Effector CD8-positive, alpha-beta T cell (primary cell): Measurements from ENCODE around the gene TMEM61.

Source experiments
- DNase-seq: peaks from one replicate; lab custom pipeline; 2025; lab: John Stamatoyannopoulos, UW

TMEM61 gene

DNA sequence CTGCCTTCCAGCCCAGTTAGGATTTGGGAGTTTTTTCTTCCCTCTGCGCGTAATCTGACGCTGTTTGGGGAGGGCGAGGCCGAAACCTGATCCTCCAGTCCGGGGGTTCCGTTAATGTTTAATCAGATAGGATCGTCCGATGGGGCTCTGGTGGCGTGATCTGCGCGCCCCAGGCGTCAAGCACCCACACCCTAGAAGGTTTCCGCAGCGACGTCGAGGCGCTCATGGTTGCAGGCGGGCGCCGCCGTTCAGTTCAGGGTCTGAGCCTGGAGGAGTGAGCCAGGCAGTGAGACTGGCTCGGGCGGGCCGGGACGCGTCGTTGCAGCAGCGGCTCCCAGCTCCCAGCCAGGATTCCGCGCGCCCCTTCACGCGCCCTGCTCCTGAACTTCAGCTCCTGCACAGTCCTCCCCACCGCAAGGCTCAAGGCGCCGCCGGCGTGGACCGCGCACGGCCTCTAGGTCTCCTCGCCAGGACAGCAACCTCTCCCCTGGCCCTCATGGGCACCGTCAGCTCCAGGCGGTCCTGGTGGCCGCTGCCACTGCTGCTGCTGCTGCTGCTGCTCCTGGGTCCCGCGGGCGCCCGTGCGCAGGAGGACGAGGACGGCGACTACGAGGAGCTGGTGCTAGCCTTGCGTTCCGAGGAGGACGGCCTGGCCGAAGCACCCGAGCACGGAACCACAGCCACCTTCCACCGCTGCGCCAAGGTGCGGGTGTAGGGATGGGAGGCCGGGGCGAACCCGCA is 59.1 kb downstream of the TMEM61 start, which contains the start of gene PCSK9:
Gene PCSK9 (plus strand): TSS at position 207 of the 741 bp plus-strand sequence. CDS start 290 bp downstream, at position 497.
- DNase-seq, result no peak

DNA sequence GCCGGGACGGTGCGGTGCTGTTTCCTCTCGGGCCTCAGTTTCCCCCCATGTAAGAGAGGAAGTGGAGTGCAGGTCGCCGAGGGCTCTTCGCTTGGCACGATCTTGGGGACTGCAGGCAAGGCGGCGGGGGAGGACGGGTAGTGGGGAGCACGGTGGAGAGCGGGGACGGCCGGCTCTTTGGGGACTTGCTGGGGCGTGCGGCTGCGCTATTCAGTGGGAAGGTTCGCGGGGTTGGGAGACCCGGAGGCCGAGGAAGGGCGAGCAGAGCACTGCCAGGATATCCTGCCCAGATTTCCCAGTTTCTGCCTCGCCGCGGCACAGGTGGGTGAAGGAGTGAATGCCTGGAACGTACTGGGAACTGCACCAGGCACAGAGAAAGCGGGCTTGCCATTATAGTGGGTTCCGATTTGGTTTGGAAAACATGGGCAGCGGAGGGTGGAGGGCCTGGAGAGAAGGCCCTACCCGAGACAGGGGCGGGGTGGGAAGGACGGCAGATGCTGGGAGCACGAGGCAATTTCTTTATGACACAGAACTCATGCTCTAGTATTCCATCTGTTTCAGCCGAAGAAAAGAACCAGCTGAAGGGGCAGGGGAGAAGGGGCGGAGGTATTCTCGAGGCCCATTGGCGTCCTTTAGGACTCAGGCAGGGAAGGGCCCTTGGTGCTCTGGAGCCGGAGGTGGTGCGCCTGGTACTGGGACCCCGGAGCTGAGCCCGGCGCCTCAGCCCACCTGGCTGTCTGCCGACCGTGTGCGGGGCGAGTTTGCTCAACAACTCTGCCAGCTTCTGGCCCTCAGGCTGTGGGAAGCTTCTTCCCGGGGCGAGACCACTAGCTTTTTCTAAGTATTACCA is 59.9 kb downstream of the TMEM61 start:
- DNase-seq, result no peak

DNA sequence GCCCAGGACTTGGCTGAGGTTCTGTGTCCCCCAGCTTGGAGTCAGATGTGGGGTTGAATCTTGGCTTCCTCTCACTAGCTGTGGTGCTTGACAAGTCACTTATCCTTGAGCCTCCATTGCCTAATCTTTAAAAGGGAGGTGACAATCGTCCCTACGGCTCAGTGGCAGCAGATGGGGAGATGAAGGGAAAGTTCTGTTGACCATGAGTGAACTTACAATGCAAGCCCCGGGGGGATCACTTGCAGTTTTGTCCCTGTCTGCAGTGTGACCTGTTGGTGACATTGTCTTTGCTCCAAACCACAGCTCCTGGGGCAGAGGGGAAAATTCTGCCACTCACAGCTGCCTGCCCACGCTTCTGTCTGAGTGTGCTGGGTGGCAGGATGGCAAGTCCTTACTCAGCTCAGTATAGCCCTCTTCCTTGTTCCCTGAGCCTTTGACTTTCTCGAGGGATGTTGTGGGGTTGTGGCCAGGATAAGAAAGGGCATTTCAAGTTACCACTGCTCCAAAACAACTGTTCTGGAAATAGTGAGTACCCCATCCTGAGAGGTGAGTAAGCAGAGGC is 60.6 kb downstream of the TMEM61 start:
- no peak for DNase-seq

DNA sequence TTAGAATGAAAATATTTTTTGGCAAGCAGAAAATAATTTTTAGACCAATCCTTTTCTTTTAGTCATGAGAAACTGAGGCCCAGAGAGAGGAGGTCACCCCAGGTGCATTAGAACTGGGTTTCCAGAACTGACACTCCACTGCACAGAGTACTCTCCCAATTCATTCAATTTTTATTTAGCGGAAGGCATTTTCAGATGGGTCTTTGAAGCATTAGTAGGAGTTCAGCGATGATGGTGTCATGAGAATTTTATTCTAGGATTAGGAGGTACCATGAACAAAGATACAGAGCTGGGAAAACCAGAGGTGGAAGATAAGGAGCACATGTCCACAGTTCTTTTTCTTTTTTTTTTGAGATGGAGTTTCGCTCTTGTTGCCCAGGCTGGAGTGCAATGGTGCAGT is 61.2 kb downstream of the TMEM61 start:
- no peak for DNase-seq
